Esophagus squamous epithelium (tissue), 4 donors: Measurements from ENCODE around the gene DOC2A.

Source experiments
- POLR2A ChIP-seq, 4 donors: fragments of 450-650 bp; IDR thresholded peaks; one replicate each; pipeline ENCODE4 v1.6.1; 2017; ENCODE audit warnings: antibody characterized with exemption in 4 of 4, mild to moderate bottlenecking in 4 of 4, moderate library complexity in 3 of 4
- TF ChIP-seq, protein P1 (sequence below), 6 experiments: fragments of 450-650 bp in 4 of 6; fragments of 200-600 bp in 2 of 6; sonication (generic) in 2 of 6; IDR thresholded peaks; one replicate each; pipeline ENCODE4 v1.5.1; 2016 to 2019; ENCODE audit warnings: antibody characterized with exemption in 6 of 6, mild to moderate bottlenecking in 4 of 6, moderate library complexity in 4 of 6

- TF ChIP-seq, protein P1, sequence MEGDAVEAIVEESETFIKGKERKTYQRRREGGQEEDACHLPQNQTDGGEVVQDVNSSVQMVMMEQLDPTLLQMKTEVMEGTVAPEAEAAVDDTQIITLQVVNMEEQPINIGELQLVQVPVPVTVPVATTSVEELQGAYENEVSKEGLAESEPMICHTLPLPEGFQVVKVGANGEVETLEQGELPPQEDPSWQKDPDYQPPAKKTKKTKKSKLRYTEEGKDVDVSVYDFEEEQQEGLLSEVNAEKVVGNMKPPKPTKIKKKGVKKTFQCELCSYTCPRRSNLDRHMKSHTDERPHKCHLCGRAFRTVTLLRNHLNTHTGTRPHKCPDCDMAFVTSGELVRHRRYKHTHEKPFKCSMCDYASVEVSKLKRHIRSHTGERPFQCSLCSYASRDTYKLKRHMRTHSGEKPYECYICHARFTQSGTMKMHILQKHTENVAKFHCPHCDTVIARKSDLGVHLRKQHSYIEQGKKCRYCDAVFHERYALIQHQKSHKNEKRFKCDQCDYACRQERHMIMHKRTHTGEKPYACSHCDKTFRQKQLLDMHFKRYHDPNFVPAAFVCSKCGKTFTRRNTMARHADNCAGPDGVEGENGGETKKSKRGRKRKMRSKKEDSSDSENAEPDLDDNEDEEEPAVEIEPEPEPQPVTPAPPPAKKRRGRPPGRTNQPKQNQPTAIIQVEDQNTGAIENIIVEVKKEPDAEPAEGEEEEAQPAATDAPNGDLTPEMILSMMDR (IDR thresholded peaks at IDR 0.05) = no peak
- TF ChIP-seq POLR2A (IDR thresholded peaks at IDR 0.05) = no peak
These were observed 35.8 kb upstream of the DOC2A start for GRCh38 chr16:30046588-30046987.
